SK-N-SH (cell line): Measurements from ENCODE around the gene HOXA4. TPM values are rescaled to one million over a fixed set of nuclear protein-coding genes. Genes with fewer than 3 reads are reported as not detected.

Experiments
- CTCF ChIA-PET: fragments of 300-600, 350-600 bp; formaldehyde crosslinking; extraction: SDS; loops from one replicate; lab custom pipeline; 2021; lab: Yijun Ruan, JAX
- POLR2A ChIA-PET: fragments of 350-600 bp; sonication (Branson Sonifier 250); formaldehyde crosslinking; extraction: SDS; loops from one replicate; lab custom pipeline; 2020; ENCODE audit warnings: antibody characterized with exemption, inconsistent platforms; lab: Yijun Ruan, JAX
- DNase-seq: peaks from one replicate; pipeline ENCODE4 v3.0.0; 2012
- H2AFZ ChIP-seq: fragments of 200-600 bp; sonication (generic); 2 replicates; pipeline ENCODE4 v1.8.1; 2016; ENCODE audit warnings: antibody characterized with exemption, mild to moderate bottlenecking, low read depth
- H3F3A ChIP-seq: fragments of 200-600 bp; sonication (generic); replicated peaks from 2 replicates; pipeline ENCODE3; 2016; ENCODE audit warnings: antibody characterized with exemption, mild to moderate bottlenecking; ENCODE audit not compliant: insufficient read depth
- H3K27ac ChIP-seq, 2 experiments: fragments of 200-500 bp in 1 of 2; fragments of 200-600 bp in 1 of 2; sonication (Bioruptor generic) in 1 of 2; sonication (generic), shearing (Covaris generic) in 1 of 2; 2 replicates each; pipeline versions ENCODE4 v1.5.1 to v1.6.1; 2014 to 2016; ENCODE audit warnings: low read depth in 2 of 2, inconsistent platforms in 1 of 2, low read length in 1 of 2, mild to moderate bottlenecking in 1 of 2, mixed read lengths in 1 of 2
- H3K27me3 ChIP-seq: fragments of 200-600 bp; sonication (generic), shearing (Covaris generic); 2 replicates; pipeline ENCODE4 v1.6.1; 2016; ENCODE audit warnings: mixed run types; ENCODE audit not compliant: insufficient read depth
- H3K36me3 ChIP-seq, 2 experiments: fragments of 200-500 bp in 1 of 2; fragments of 200-600 bp in 1 of 2; sonication (Bioruptor generic) in 1 of 2; sonication (generic) in 1 of 2; replicated peaks in 1 of 2; 2 replicates each; pipeline versions ENCODE3 to v1.5.1; 2014 to 2016; ENCODE audit warnings: low read length in 1 of 2, mild to moderate bottlenecking in 1 of 2; ENCODE audit not compliant: insufficient read depth in 2 of 2, control insufficient read depth in 1 of 2
- H3K4me1 ChIP-seq, 2 experiments: fragments of 200-500 bp in 1 of 2; fragments of 200-600 bp in 1 of 2; sonication (Bioruptor generic) in 1 of 2; sonication (generic), shearing (Covaris generic) in 1 of 2; 2 replicates each; pipeline versions ENCODE4 v1.5.1 to v1.6.1; 2014 to 2016; ENCODE audit warnings: low read depth in 1 of 2, low read length in 1 of 2, mixed run types in 1 of 2; ENCODE audit not compliant: insufficient read depth in 2 of 2, control insufficient read depth in 1 of 2
- H3K4me2 ChIP-seq: fragments of 200-600 bp; sonication (generic), shearing (Covaris generic); 2 replicates; pipeline ENCODE4 v1.6.1; 2017; ENCODE audit warnings: mixed run types
- H3K4me3 ChIP-seq, 2 experiments: fragments of 200-500 bp in 1 of 2; fragments of 200-600 bp in 1 of 2; sonication (Bioruptor generic) in 1 of 2; sonication (generic), shearing (Covaris generic) in 1 of 2; 2 replicates each; pipeline versions ENCODE4 v1.5.1 to v1.8.1; 2014 to 2016; ENCODE audit warnings: low read depth in 2 of 2, inconsistent platforms in 1 of 2, low read length in 1 of 2, mild to moderate bottlenecking in 1 of 2, mixed read lengths in 1 of 2, moderate library complexity in 1 of 2
- H3K79me2 ChIP-seq: fragments of 200-600 bp; sonication (generic); 2 replicates; pipeline ENCODE4 v1.8.1; 2017; ENCODE audit warnings: mild to moderate bottlenecking; ENCODE audit not compliant: insufficient read depth
- H3K9ac ChIP-seq: fragments of 200-600 bp; sonication (generic); 2 replicates; pipeline ENCODE4 v1.6.1; 2017; ENCODE audit warnings: mixed run types
- H3K9me2 ChIP-seq: fragments of 200-600 bp; sonication (generic); 2 replicates; pipeline ENCODE4 v1.6.1; 2017; ENCODE audit warnings: mixed run types
- H3K9me3 ChIP-seq: fragments of 200-600 bp; sonication (generic); 2 replicates; pipeline ENCODE4 v1.6.1; 2017; ENCODE audit warnings: mixed run types, mild to moderate bottlenecking, moderate library complexity
- H4K20me1 ChIP-seq: fragments of 200-600 bp; sonication (generic); 2 replicates; pipeline ENCODE4 v1.6.1; 2017; ENCODE audit warnings: mild to moderate bottlenecking, mixed run types; ENCODE audit not compliant: insufficient read depth
- CHD2 ChIP-seq: fragments of 150-350 bp; IDR thresholded peaks from 2 replicates; pipeline ENCODE4 v1.6.1; 2018; ENCODE audit warnings: low read length; ENCODE audit not compliant: partially characterized antibody
- ELF1 ChIP-seq: IDR thresholded peaks from 2 replicates; pipeline ENCODE4 v1.4.0; 2012
- EP300 ChIP-seq, 2 experiments: IDR thresholded peaks; 2 replicates each; pipeline versions ENCODE4 v1.4.0 to v1.6.1; 2012; ENCODE audit warnings: borderline replicate concordance in 1 of 2, low read depth in 1 of 2, low read length in 1 of 2
- FOSL2 ChIP-seq: IDR thresholded peaks from 2 replicates; pipeline ENCODE4 v1.4.0; 2012; ENCODE audit warnings: low read depth, mild to moderate bottlenecking, moderate library complexity, borderline replicate concordance
- GABPA ChIP-seq: IDR thresholded peaks from 2 replicates; pipeline ENCODE4 v1.4.0; 2012; ENCODE audit warnings: low read depth, mild to moderate bottlenecking
- NRF1 ChIP-seq: IDR thresholded peaks from 2 replicates; pipeline ENCODE4 v1.6.1; 2012; ENCODE audit warnings: low read depth, mild to moderate bottlenecking, low read length
- RAD21 ChIP-seq: IDR thresholded peaks from 2 replicates; pipeline ENCODE4 v1.6.1; 2012; ENCODE audit warnings: mild to moderate bottlenecking, low read length
- RCOR1 ChIP-seq: fragments of 150-350 bp; IDR thresholded peaks from 2 replicates; pipeline ENCODE4 v1.6.1; 2017; ENCODE audit warnings: antibody characterized with exemption, low read length
- RFX5 ChIP-seq: IDR thresholded peaks from 2 replicates; pipeline ENCODE4 v1.6.1; 2012; ENCODE audit warnings: mild to moderate bottlenecking, improper control_type of control experiment, low read length
- TAF1 ChIP-seq: IDR thresholded peaks from 2 replicates; pipeline ENCODE4 v1.6.1; 2012; ENCODE audit warnings: low read depth, mild to moderate bottlenecking, low read length, moderate library complexity, borderline replicate concordance
- TCF12 ChIP-seq: IDR thresholded peaks from 2 replicates; pipeline ENCODE4 v1.4.0; 2012
- TEAD4 ChIP-seq: IDR thresholded peaks from 2 replicates; pipeline ENCODE4 v1.4.0; 2012; ENCODE audit warnings: mild to moderate bottlenecking, borderline replicate concordance; ENCODE audit not compliant: insufficient read depth
- YY1 ChIP-seq: IDR thresholded peaks from 2 replicates; pipeline ENCODE4 v1.4.0; 2012; ENCODE audit warnings: low read depth, mild to moderate bottlenecking
- WGBS: methylation state at CpG from one replicate; pipeline ENCODE4 v1.1.6; 2017; ENCODE audit warnings: low lambda C conversion rate; 5-methylcytosine and 5-hydroxymethylcytosine counted together
- polyA plus RNA-seq, 3 experiments: library from polyadenylated mRNA; depleted of rRNA; stranded (reverse); fragments of >200 nt; gene quantifications; 2 replicates each; pipeline ENCODE4 v1.2.3, GENCODE V29; 2012
- TF ChIP-seq, protein P1 (sequence below): IDR thresholded peaks from 2 replicates; pipeline ENCODE4 v1.4.0; 2012; ENCODE audit warnings: low read depth, borderline replicate concordance
- TF ChIP-seq, protein P2 (sequence below): fragments of 200-600 bp; sonication (generic); IDR thresholded peaks from 2 replicates; pipeline ENCODE4 v1.6.1; 2017; ENCODE audit warnings: antibody characterized with exemption, mild to moderate bottlenecking, moderate library complexity
- TF ChIP-seq, protein P3 (sequence below): IDR thresholded peaks from 2 replicates; pipeline ENCODE4 v1.4.0; 2012; ENCODE audit warnings: low read depth
- TF ChIP-seq, protein P4 (sequence below): IDR thresholded peaks from 2 replicates; pipeline ENCODE4 v1.6.1; 2012; ENCODE audit warnings: mild to moderate bottlenecking, low read depth, low read length, moderate library complexity
- TF ChIP-seq, protein P5 (sequence below): fragments of 150-350 bp; IDR thresholded peaks from 2 replicates; pipeline ENCODE4 v1.6.1; 2016; ENCODE audit warnings: mild to moderate bottlenecking, low read depth, low read length
- TF ChIP-seq, protein P6 (sequence below): fragments of 150-350 bp; IDR thresholded peaks from 2 replicates; pipeline ENCODE4 v1.6.1; 2017; ENCODE audit warnings: antibody characterized with exemption, low read length, low read depth, borderline replicate concordance

HOXA4 gene
- polyA plus RNA-seq, 1 of the 3 experiments (the other 2 are of a cell fraction) = not detected

DNA sequence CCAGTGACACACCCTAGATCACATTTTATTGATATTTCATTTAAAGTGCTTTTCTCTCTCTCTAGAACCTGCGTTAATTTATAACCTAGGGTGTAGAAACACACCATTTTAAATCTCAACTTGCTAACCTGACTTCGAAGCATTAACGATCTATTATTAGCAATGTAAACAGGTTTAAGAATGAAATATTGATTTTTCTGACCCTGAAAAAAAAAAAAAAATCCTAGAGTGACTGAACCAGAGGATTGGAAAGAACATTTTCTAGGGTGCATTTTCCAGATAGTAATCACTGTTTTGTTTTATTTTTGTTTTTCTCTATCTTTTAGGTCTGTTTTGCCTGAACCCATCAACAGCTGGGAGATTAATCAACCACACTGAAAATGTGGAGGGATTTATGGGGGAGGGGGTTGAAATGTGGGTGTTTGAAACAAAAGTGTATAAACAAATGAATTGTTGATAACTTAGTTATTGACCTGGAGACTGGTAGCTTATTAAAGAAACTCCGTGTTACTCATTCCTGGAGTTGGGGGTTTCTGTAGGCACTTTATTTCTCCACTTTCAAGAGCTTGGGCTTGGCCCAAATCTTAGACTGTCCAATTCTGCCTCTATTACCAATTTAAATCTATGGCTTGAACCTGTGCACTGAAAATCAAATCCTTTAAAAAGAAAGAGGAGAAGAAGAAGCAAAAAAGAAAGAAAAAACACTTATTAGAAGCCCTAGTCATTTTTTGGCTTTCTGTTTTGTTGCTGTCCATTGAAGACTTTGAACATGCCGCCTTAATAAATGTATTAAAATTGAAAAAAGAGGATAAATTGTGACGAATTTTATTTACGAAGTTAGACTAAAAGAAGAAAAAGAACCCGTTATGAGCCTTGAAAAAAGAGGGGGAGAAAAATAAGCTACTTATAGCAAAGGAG lies 30.8 kb downstream of the HOXA4 start:
- H4K20me1 ChIP-seq = no peaks in the 10 kb centered on the region
- no peak for DNase-seq
- no peak overlapping the region for H3K4me2 ChIP-seq
- peaks cover 98% of the 10 kb centered on the region for H3K27me3 ChIP-seq
- no peaks in the 10 kb centered on the region for H3K9me2 ChIP-seq
- H3K27ac ChIP-seq = no peak overlapping the region
- no peaks in the 10 kb centered on the region; a peak in 1 of 4 replicates for H3K4me1 ChIP-seq
- ChIA-PET CTCF (interaction anchor here (1.0 to 2.7 kb wide), 9 partner anchors 14 to 376 kb away, joined by 3 to 8 read pairs (median 3); partner anchors contain the start of gene HOXA5), POLR2A (no interaction called here)
- H3K9ac ChIP-seq = no peak overlapping the region
- 17% methylated on average over 8 of the region's 8 CpGs for WGBS
- no peak overlapping the region for H2AFZ ChIP-seq
- H3F3A ChIP-seq = no peaks in the 10 kb centered on the region
- no peaks in the 10 kb centered on the region for H3K79me2 ChIP-seq
- TF ChIP-seq TEAD4 (no peak), RCOR1 (no peak), TAF1 (no peak), RFX5 (no peak), RAD21 (no peak), GABPA (no peak), YY1 (no peak), CHD2 (no peak), EP300 (IDR thresholded peaks at IDR 0.05; ENCODE audit: borderline replicate concordance in 1 of 2, low read depth in 1 of 2, low read length in 1 of 2) (no peak), TCF12 (no peak), ELF1 (no peak), NRF1 (no peak), FOSL2 (no peak)
- TF ChIP-seq, protein P1, sequence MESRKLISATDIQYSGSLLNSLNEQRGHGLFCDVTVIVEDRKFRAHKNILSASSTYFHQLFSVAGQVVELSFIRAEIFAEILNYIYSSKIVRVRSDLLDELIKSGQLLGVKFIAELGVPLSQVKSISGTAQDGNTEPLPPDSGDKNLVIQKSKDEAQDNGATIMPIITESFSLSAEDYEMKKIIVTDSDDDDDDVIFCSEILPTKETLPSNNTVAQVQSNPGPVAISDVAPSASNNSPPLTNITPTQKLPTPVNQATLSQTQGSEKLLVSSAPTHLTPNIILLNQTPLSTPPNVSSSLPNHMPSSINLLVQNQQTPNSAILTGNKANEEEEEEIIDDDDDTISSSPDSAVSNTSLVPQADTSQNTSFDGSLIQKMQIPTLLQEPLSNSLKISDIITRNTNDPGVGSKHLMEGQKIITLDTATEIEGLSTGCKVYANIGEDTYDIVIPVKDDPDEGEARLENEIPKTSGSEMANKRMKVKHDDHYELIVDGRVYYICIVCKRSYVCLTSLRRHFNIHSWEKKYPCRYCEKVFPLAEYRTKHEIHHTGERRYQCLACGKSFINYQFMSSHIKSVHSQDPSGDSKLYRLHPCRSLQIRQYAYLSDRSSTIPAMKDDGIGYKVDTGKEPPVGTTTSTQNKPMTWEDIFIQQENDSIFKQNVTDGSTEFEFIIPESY = no peak
- TF ChIP-seq, protein P2, sequence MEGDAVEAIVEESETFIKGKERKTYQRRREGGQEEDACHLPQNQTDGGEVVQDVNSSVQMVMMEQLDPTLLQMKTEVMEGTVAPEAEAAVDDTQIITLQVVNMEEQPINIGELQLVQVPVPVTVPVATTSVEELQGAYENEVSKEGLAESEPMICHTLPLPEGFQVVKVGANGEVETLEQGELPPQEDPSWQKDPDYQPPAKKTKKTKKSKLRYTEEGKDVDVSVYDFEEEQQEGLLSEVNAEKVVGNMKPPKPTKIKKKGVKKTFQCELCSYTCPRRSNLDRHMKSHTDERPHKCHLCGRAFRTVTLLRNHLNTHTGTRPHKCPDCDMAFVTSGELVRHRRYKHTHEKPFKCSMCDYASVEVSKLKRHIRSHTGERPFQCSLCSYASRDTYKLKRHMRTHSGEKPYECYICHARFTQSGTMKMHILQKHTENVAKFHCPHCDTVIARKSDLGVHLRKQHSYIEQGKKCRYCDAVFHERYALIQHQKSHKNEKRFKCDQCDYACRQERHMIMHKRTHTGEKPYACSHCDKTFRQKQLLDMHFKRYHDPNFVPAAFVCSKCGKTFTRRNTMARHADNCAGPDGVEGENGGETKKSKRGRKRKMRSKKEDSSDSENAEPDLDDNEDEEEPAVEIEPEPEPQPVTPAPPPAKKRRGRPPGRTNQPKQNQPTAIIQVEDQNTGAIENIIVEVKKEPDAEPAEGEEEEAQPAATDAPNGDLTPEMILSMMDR = no peak
- TF ChIP-seq, protein P3, sequence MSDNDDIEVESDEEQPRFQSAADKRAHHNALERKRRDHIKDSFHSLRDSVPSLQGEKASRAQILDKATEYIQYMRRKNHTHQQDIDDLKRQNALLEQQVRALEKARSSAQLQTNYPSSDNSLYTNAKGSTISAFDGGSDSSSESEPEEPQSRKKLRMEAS = no peak
- TF ChIP-seq, protein P4, sequence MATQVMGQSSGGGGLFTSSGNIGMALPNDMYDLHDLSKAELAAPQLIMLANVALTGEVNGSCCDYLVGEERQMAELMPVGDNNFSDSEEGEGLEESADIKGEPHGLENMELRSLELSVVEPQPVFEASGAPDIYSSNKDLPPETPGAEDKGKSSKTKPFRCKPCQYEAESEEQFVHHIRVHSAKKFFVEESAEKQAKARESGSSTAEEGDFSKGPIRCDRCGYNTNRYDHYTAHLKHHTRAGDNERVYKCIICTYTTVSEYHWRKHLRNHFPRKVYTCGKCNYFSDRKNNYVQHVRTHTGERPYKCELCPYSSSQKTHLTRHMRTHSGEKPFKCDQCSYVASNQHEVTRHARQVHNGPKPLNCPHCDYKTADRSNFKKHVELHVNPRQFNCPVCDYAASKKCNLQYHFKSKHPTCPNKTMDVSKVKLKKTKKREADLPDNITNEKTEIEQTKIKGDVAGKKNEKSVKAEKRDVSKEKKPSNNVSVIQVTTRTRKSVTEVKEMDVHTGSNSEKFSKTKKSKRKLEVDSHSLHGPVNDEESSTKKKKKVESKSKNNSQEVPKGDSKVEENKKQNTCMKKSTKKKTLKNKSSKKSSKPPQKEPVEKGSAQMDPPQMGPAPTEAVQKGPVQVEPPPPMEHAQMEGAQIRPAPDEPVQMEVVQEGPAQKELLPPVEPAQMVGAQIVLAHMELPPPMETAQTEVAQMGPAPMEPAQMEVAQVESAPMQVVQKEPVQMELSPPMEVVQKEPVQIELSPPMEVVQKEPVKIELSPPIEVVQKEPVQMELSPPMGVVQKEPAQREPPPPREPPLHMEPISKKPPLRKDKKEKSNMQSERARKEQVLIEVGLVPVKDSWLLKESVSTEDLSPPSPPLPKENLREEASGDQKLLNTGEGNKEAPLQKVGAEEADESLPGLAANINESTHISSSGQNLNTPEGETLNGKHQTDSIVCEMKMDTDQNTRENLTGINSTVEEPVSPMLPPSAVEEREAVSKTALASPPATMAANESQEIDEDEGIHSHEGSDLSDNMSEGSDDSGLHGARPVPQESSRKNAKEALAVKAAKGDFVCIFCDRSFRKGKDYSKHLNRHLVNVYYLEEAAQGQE = no peak
- TF ChIP-seq, protein P5, sequence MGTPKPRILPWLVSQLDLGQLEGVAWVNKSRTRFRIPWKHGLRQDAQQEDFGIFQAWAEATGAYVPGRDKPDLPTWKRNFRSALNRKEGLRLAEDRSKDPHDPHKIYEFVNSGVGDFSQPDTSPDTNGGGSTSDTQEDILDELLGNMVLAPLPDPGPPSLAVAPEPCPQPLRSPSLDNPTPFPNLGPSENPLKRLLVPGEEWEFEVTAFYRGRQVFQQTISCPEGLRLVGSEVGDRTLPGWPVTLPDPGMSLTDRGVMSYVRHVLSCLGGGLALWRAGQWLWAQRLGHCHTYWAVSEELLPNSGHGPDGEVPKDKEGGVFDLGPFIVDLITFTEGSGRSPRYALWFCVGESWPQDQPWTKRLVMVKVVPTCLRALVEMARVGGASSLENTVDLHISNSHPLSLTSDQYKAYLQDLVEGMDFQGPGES = no peak
- TF ChIP-seq, protein P6, sequence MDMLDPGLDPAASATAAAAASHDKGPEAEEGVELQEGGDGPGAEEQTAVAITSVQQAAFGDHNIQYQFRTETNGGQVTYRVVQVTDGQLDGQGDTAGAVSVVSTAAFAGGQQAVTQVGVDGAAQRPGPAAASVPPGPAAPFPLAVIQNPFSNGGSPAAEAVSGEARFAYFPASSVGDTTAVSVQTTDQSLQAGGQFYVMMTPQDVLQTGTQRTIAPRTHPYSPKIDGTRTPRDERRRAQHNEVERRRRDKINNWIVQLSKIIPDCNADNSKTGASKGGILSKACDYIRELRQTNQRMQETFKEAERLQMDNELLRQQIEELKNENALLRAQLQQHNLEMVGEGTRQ = no peak
- H3K9me3 ChIP-seq = no peaks in the 10 kb centered on the region
- no peaks in the 10 kb centered on the region for H3K36me3 ChIP-seq
- no peak overlapping the region for H3K4me3 ChIP-seq
